NCI-H460 (cell line): ENCODE measurements around the gene NLGN1. TPM values are rescaled to one million over a fixed set of nuclear protein-coding genes. Genes with fewer than 3 reads are reported as not detected.

Experiments used
- small RNA-seq, 2 experiments: library from RNA; depleted of rRNA; stranded (forward); fragments of <200 nt; gene quantifications; one replicate each; pipeline ENCODE3, GENCODE V24; 2014
- total RNA-seq: library from RNA; depleted of rRNA; stranded (reverse); fragments of >200 nt; shearing (Covaris generic); gene quantifications from 2 replicates; pipeline ENCODE4 v1.2.3, GENCODE V29; 2014

Gene NLGN1
- total RNA-seq, 1 experiment from 2014 or later: 10.7 TPM

Small RNA genes lying within 50 kb of the gene (small RNA-seq; reads per million reads assigned to genes)
- 0 reads per million in 2 experiments for gene RN7SKP234
